AG10803 (cell line): ENCODE results near the gene FCHSD1.

ENCODE experiments used
- DNase-seq: peaks from one replicate; pipeline ENCODE4 v3.0.0; 2010; ENCODE audit warnings: low read depth
- H3K4me3 ChIP-seq: 2 replicates; pipeline ENCODE4 v1.5.1; 2011; ENCODE audit warnings: mild to moderate bottlenecking, low read length, control low read depth
- TF ChIP-seq, protein P1 (sequence below): conservative IDR thresholded peaks from 2 replicates; pipeline ENCODE4 v1.5.1; 2011; ENCODE audit warnings: mild to moderate bottlenecking, low read length, control low read depth, inconsistent platforms

Gene FCHSD1

DNA sequence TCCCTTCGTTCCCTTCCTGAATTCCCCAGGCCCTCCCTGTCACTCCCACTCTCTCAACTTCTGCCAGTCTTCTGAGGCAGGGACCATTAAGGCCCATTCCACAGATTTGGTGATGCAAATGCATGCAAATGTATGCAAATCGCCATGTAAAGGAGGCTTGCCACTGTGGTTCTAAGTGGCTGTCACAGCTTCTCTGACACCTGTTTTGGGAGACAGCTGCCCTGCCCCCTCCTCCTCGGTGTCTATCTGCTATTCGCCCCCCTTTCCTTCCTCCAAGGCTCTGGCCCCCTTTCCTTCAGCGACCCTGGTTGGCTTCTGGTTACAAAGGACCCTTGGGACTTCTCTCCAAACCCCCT is 41.3 kb upstream of the FCHSD1 start:
- TF ChIP-seq, protein P1, sequence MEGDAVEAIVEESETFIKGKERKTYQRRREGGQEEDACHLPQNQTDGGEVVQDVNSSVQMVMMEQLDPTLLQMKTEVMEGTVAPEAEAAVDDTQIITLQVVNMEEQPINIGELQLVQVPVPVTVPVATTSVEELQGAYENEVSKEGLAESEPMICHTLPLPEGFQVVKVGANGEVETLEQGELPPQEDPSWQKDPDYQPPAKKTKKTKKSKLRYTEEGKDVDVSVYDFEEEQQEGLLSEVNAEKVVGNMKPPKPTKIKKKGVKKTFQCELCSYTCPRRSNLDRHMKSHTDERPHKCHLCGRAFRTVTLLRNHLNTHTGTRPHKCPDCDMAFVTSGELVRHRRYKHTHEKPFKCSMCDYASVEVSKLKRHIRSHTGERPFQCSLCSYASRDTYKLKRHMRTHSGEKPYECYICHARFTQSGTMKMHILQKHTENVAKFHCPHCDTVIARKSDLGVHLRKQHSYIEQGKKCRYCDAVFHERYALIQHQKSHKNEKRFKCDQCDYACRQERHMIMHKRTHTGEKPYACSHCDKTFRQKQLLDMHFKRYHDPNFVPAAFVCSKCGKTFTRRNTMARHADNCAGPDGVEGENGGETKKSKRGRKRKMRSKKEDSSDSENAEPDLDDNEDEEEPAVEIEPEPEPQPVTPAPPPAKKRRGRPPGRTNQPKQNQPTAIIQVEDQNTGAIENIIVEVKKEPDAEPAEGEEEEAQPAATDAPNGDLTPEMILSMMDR = no peak
- peak overlapping the region; percentile 56 for H3K4me3 ChIP-seq
- no peak for DNase-seq

DNA sequence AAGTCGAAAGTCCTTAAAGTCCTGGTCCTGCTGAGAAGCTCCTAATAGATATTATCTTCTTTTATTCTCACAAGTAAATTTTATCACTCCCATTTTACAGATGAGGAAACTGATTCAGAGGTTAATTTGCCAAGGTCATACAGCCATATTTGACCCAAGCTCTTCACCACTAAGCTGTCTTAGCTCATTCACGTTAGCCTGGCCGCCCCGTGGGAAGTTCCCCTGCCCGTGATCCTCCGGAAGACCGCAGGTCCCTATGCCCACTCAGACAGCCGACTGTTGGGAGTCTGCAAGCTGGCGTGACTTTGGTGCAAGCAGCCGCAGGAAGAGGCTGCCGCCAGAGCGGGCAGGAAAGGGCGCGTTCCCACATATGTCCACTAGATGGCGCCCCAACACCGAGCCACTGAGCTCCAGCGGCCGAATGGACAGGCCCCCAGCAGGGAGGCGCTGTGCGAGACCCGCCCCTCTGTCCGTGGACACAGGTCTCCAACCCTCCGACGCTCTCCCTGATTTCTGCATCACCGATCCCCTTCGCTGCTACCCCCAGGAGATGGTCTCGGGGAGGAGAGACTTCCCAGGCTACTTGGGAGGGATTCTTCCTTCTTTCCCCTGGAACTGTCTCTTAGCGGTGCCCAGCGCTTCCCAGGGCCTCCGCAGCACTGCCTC is 40.8 kb upstream of the FCHSD1 start:
- TF ChIP-seq, protein P1 = peak; percentile 84
- peak overlapping the region; percentile 56 for H3K4me3 ChIP-seq
- peak; percentile 63 for DNase-seq

DNA sequence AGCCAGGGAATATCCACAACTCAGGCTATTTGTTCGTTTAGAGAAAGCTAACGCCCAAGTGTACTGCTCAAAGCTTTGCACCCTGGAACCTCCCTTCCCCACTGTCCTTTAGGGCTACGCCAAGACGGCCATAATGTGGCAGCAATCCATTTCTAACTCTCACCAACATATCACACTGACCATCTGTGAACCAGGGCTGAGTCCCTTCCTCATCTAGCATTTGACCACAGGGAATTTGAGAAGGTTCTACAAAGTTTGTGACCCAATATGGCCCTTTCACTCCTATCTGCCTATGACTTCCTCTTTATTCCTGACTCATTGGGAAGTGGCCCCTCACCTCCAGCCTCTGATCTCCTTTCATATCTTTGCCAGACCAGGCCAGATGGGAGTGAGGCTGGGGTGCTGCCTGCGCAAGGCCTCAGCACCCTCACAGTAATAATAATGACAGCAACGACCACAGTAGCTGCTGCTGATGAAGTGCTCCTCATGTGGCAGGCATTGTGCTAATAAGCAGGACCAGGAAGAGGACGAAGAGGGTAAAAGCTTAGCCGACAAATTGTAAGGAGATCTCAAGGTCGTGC is 40.2 kb upstream of the FCHSD1 start:
- TF ChIP-seq, protein P1 = no peak
- no peak overlapping the region for H3K4me3 ChIP-seq
- DNase-seq = no peak

DNA sequence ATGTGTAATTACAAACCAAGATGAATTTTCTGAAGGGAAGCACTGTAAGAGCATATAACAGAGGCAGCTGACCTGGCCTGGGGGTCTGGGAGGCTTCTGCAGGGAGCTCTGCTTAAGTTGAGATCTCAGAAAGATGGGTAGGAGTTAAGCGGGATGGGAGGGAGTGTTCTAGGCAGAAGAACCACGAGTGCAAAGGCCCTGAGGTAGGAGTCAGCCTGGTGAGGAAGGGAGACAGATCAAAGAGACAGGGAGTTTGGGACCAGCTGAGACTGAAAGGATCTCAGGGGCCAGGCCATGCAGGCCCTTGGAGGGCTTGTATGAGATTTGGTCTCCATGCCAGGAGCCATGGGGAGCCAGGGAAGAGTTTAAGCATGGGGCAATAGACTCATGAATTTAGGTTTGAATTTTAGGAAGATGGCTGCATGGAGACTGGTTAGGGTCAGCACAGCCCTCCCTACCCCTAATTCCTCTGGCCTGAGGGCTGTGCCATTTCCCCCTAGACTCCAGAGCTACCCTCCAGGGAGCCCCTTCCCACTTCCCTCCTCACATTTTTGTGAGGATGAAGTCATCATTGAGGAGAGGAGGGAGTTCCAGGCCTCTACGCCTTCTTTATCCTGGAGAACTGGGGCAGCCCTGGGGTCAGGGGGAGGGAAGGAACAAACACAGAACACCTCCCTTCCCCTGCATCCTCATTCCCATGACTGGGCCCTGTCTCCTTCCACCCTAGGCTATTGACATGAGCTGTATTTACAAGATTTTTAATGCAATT is 35.6 kb upstream of the FCHSD1 start:
- H3K4me3 ChIP-seq = no peak overlapping the region
- no peak for DNase-seq
- TF ChIP-seq, protein P1 = no peak

DNA sequence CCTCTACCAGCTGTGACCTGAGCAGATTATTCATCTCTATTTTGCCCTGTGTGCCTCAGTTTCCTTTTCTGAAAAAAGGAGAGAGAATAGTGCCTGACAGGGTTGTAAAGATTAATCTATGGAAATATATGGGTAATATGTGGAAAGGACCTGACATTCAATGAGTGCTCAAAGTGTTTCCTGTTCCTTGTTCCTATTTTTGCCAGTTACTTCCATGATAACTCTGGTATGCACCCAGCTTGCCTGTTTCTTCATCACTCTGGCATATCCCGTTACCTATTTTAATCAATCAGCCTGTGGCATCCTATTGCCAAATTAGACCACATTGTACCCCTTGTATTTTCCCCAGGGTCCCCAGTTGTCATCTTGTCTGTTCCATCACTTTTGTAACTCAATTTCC is 34.4 kb upstream of the FCHSD1 start:
- TF ChIP-seq, protein P1 = no peak
- H3K4me3 ChIP-seq = no peak overlapping the region
- DNase-seq = no peak

DNA sequence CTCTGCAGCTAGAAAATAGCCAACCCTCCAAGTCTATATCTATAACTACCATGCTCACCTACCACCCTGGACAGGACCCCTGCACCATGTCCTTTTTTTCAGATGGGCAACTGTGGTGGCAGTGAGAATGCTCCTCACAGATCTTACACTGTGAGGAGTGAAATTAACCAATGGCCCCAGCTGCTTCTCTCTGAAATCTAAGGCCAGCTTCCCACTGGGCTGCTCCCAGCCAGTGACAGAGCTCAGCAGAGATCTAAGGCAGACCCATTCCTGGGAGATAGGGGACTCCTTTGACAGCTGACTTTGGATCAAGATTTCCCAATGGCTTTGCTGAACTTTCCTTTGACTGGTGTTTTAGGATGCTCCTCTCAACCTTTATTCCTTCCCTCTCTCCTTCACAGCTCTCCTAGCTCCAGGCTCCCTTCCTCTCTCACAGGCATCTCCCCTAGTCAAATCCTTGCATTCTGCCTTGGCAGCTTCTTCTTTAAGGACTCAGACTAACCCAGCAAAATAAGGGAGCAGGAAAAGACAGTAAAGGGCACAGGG is 32.5 kb upstream of the FCHSD1 start:
- no peak overlapping the region for H3K4me3 ChIP-seq
- TF ChIP-seq, protein P1 = no peak
- no peak for DNase-seq
